Trophoblast cell (in vitro differentiated cells and primary cell): ENCODE results near the gene ARAP1.

ENCODE experiments used
- DNase-seq, 2 donors: peaks; one replicate each; pipeline ENCODE4 v3.0.0-alpha.2; 2016
- H2AFZ ChIP-seq: 2 replicates; pipeline ENCODE4 v1.6.1; 2013; ENCODE audit warnings: low read length, moderate library complexity, mild to moderate bottlenecking; ENCODE audit not compliant: insufficient read depth, poor library complexity
- H2AK5ac ChIP-seq: 2 replicates; pipeline ENCODE4 v1.6.1; 2013; ENCODE audit warnings: mild to moderate bottlenecking, low read length
- H2BK120ac ChIP-seq: 2 replicates; pipeline ENCODE4 v1.6.1; 2013; ENCODE audit warnings: low read length, mild to moderate bottlenecking, moderate library complexity; ENCODE audit not compliant: insufficient read depth, poor library complexity
- H2BK12ac ChIP-seq: 2 replicates; pipeline ENCODE4 v1.6.1; 2013; ENCODE audit warnings: mild to moderate bottlenecking, low read length, moderate library complexity
- H2BK5ac ChIP-seq: 2 replicates; pipeline ENCODE4 v1.6.1; 2013; ENCODE audit warnings: low read length, low read depth, moderate library complexity, mild to moderate bottlenecking; ENCODE audit not compliant: poor library complexity
- H3K14ac ChIP-seq: 2 replicates; pipeline ENCODE4 v1.6.1; 2013; ENCODE audit warnings: mild to moderate bottlenecking, low read length
- H3K18ac ChIP-seq: 2 replicates; pipeline ENCODE4 v1.6.1; 2013; ENCODE audit warnings: mild to moderate bottlenecking, low read length
- H3K23ac ChIP-seq: 2 replicates; pipeline ENCODE4 v1.6.1; 2013; ENCODE audit warnings: low read length
- H3K27ac ChIP-seq: 2 replicates; pipeline ENCODE4 v1.5.1; 2013; ENCODE audit warnings: low read depth, mild to moderate bottlenecking, inconsistent platforms, low read length, moderate library complexity
- H3K27me3 ChIP-seq: 2 replicates; pipeline ENCODE4 v1.6.1; 2013; ENCODE audit warnings: inconsistent platforms, mild to moderate bottlenecking, low read length, moderate library complexity; ENCODE audit not compliant: insufficient read depth
- H3K36me3 ChIP-seq, 2 experiments: 1 replicate in 1 of 2; 2 replicates in 1 of 2; pipeline ENCODE4 v1.6.1; 2013; ENCODE audit warnings: low read length in 2 of 2, mild to moderate bottlenecking in 2 of 2, moderate library complexity in 1 of 2; ENCODE audit not compliant: insufficient read depth in 2 of 2, control insufficient read depth in 1 of 2
- H3K4ac ChIP-seq: 2 replicates; pipeline ENCODE4 v1.6.1; 2013; ENCODE audit warnings: low read depth, mild to moderate bottlenecking, low read length, moderate library complexity
- H3K4me1 ChIP-seq, 2 experiments: 1 replicate in 1 of 2; 2 replicates in 1 of 2; pipeline ENCODE4 v1.6.1; 2013; ENCODE audit warnings: low read length in 2 of 2, mild to moderate bottlenecking in 2 of 2, moderate library complexity in 1 of 2; ENCODE audit not compliant: insufficient read depth in 2 of 2, control insufficient read depth in 1 of 2
- H3K4me2 ChIP-seq: 2 replicates; pipeline ENCODE4 v1.6.1; 2013; ENCODE audit warnings: inconsistent platforms, mild to moderate bottlenecking, low read length, moderate library complexity
- H3K4me3 ChIP-seq: 2 replicates; pipeline ENCODE4 v1.5.1; 2013; ENCODE audit warnings: mild to moderate bottlenecking, low read depth, low read length, inconsistent platforms
- H3K79me1 ChIP-seq: one replicate; pipeline ENCODE4 v1.6.1; 2013; ENCODE audit warnings: low read length
- H3K79me2 ChIP-seq: 2 replicates; pipeline ENCODE4 v1.6.1; 2013; ENCODE audit warnings: low read length, mild to moderate bottlenecking; ENCODE audit not compliant: control insufficient read depth, insufficient read depth, poor library complexity
- H3K9ac ChIP-seq: 2 replicates; pipeline ENCODE4 v1.6.1; 2013; ENCODE audit warnings: mild to moderate bottlenecking, low read length
- H3K9me3 ChIP-seq: 2 replicates; pipeline ENCODE4 v1.6.1; 2013; ENCODE audit warnings: low read depth, mild to moderate bottlenecking, control low read depth, inconsistent platforms, low read length; ENCODE audit not compliant: insufficient read depth
- H4K12ac ChIP-seq: 2 replicates; pipeline ENCODE4 v1.6.1; 2013; ENCODE audit warnings: low read depth, mild to moderate bottlenecking, low read length, moderate library complexity
- H4K8ac ChIP-seq: 2 replicates; pipeline ENCODE4 v1.6.1; 2013; ENCODE audit warnings: low read depth, mild to moderate bottlenecking, low read length, moderate library complexity
- H4K91ac ChIP-seq: one replicate; pipeline ENCODE4 v1.6.1; 2013; ENCODE audit warnings: low read depth, mild to moderate bottlenecking, low read length, moderate library complexity
- WGBS: extraction: QIAGEN DNeasy Blood & Tissue Kit; methylation state at CpG from one replicate; pipeline ENCODE4 v1.1.7; 2013; ENCODE audit warnings: missing lambda C conversion rate; ENCODE audit not compliant: insufficient read length, insufficient coverage; ENCODE audit errors: extremely low coverage; 5-methylcytosine and 5-hydroxymethylcytosine counted together

ARAP1 gene

DNA sequence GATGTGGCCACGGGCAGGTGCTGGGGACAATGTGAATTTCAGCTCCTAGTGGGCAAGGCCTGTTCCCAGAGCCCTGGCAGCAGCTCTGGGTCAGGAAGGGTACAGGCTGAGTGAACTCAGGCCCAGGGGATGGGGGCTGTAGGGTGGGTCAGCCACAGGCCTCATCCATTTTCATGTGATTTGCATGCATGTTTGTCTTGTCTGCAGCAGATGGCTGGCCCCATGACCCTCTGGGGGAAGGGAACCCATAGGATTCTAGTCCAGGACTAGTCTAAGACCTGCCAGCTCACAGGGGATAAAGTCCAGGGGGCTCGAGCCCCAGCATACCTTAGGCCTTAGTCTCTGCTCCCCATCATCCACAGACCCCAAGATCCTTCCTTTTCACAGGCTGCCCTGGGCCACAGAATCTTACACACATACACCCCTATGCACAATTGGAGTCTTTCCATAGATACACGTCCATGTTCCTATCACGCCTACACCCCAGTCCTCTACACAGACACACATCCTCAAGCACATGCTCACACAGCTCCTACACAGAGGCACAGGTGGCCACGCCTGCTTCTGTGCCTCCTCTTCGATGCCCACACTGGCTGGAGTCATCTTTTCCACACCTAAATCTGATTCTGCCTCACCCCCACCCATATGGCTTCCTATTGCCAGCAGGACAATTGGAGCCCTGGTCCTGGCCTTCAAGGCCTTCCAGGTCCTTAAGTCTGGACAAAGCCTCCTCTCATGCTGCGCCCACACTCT lies 103.6 kb downstream of the ARAP1 start:
- Histone ChIP-seq H4K12ac (no peak overlapping the region), H3K27ac (no peak overlapping the region), H2AFZ (no peak overlapping the region), H3K4ac (no peak overlapping the region), H2AK5ac (no peak overlapping the region), H3K4me2 (no peak overlapping the region), H3K9me3 (no peaks in the 10 kb centered on the region), H3K79me2 (no peaks in the 10 kb centered on the region), H3K36me3 (no peaks in the 10 kb centered on the region), H3K23ac (no peak overlapping the region), H3K18ac (no peak overlapping the region), H3K9ac (no peak overlapping the region), H2BK5ac (no peak overlapping the region), H3K4me1 (peaks cover 0 to 4% of the 10 kb centered on the region in 2 experiments), H2BK120ac (no peak overlapping the region), H3K4me3 (no peak overlapping the region), H3K79me1 (no peaks in the 10 kb centered on the region), H2BK12ac (no peak overlapping the region), H3K14ac (no peak overlapping the region), H4K8ac (no peak overlapping the region), H3K27me3 (no peaks in the 10 kb centered on the region), H4K91ac (no peak overlapping the region)
- no CpG with 5 or more reads among the region's 7 CpGs for WGBS
- DNase-seq: no peak

DNA sequence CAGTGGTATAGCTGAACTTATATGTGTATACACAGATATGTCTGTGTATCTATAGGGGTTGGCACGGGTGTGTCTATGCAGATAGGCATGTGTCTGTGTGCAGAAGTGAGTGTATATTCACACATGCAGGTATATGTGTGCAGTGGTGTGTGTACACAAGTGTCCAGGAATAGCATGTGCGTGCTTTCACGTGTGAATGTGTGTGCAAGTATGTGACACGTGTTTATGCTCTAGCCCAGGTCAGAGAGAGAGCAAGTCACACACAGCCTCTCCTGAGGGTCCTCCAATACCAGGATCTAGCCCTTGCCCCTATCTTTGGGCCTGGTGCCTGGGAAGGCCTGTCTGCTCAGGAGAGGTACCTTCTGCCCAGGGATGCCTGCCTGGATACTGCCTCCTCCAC lies 104.3 kb downstream of the ARAP1 start:
- Histone ChIP-seq H3K36me3 (no peaks in the 10 kb centered on the region), H3K23ac (no peak overlapping the region), H3K27me3 (peaks cover under 1% of the 10 kb centered on the region), H3K4me3 (no peak overlapping the region), H3K27ac (no peak overlapping the region), H2BK120ac (no peak overlapping the region), H4K91ac (no peak overlapping the region), H2AFZ (no peak overlapping the region), H4K8ac (no peak overlapping the region), H3K4me2 (no peak overlapping the region), H3K79me2 (no peaks in the 10 kb centered on the region), H3K79me1 (no peaks in the 10 kb centered on the region), H2BK12ac (no peak overlapping the region), H2AK5ac (no peak overlapping the region), H4K12ac (no peak overlapping the region), H3K4ac (no peak overlapping the region), H3K9ac (no peak overlapping the region), H3K14ac (no peak overlapping the region), H3K9me3 (no peaks in the 10 kb centered on the region), H2BK5ac (no peak overlapping the region), H3K4me1 (peaks cover 4 to 8% of the 10 kb centered on the region in 2 experiments), H3K18ac (no peak overlapping the region)
- DNase-seq: no peak
- WGBS: no CpG with 5 or more reads among the region's 4 CpGs

DNA sequence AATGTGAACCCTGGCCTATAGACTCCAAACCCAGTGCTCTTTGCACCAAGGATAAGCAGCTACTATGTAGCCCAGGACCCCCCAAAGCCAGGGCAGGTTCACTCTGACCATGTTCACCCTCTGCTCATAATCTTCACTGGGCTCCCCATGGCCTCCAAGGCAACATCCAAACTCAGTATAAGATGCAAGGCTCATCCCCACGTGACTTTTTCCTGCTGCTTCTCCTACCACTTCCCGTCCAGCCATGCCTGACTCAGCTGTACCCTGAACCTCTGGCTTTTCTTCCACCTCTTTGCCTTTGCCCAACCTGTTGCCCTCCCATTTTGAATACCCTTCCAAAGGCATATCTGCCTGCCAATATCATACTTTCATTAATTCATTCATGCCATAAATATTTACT lies 105.7 kb downstream of the ARAP1 start:
- H2BK120ac ChIP-seq: no peak overlapping the region
- H3K4ac ChIP-seq: no peak overlapping the region
- H4K12ac ChIP-seq: no peak overlapping the region
- H3K79me2 ChIP-seq: no peaks in the 10 kb centered on the region
- no peak for DNase-seq
- no peak overlapping the region for H4K91ac ChIP-seq
- H3K4me1 ChIP-seq: peaks cover 8 to 14% of the 10 kb centered on the region in 2 experiments
- no peak overlapping the region for H2BK12ac ChIP-seq
- H2BK5ac ChIP-seq: no peak overlapping the region
- H4K8ac ChIP-seq: no peak overlapping the region
- H3K23ac ChIP-seq: no peak overlapping the region
- WGBS: no CpG with 5 or more reads among the region's 2 CpGs
- H3K27ac ChIP-seq: no peak overlapping the region
- no peaks in the 10 kb centered on the region for H3K79me1 ChIP-seq
- no peak overlapping the region for H3K14ac ChIP-seq
- H3K36me3 ChIP-seq: no peaks in the 10 kb centered on the region
- H3K9me3 ChIP-seq: peaks cover 2% of the 10 kb centered on the region
- no peak overlapping the region for H3K4me3 ChIP-seq
- no peak overlapping the region for H2AFZ ChIP-seq
- H3K18ac ChIP-seq: no peak overlapping the region
- H3K4me2 ChIP-seq: no peak overlapping the region
- peaks cover 9% of the 10 kb centered on the region for H3K27me3 ChIP-seq
- H2AK5ac ChIP-seq: no peak overlapping the region
- no peak overlapping the region for H3K9ac ChIP-seq

DNA sequence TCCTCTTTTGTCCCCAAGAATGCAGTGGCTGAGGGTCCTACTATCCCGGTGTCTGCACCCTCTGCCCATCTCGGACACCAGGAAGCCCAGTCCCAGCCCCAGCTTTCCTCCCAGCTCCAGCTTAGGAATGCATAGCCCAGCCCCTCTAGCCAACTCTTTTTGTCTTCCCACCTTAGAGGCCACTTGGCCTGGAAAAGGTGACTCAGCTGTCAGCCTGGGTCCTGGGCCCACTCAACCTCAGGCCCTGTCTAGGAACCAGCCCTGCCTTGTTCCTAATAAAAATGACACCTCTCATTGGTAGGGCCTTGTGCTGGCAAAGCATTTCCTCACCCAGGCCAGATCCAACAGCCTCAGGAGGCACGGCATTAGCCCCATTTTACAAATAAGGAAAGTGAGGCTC lies 106.2 kb downstream of the ARAP1 start:
- Histone ChIP-seq H3K27me3 (peaks cover 13% of the 10 kb centered on the region), H3K79me2 (no peaks in the 10 kb centered on the region), H2AFZ (no peak overlapping the region), H3K4me2 (no peak overlapping the region), H3K14ac (no peak overlapping the region), H2BK12ac (no peak overlapping the region), H3K18ac (no peak overlapping the region), H3K36me3 (no peaks in the 10 kb centered on the region), H3K79me1 (no peaks in the 10 kb centered on the region), H2BK5ac (no peak overlapping the region), H4K8ac (no peak overlapping the region), H3K4ac (no peak overlapping the region), H3K4me3 (no peak overlapping the region), H4K12ac (no peak overlapping the region), H2AK5ac (no peak overlapping the region), H3K23ac (no peak overlapping the region), H3K9ac (no peak overlapping the region), H3K4me1 (peaks cover 8 to 14% of the 10 kb centered on the region in 2 experiments), H3K27ac (no peak overlapping the region), H3K9me3 (peaks cover 2% of the 10 kb centered on the region), H4K91ac (no peak overlapping the region), H2BK120ac (no peak overlapping the region)
- DNase-seq: no peak
- no CpG with 5 or more reads among the region's 3 CpGs for WGBS
